ENCODE results near the gene COPS8.

Gene COPS8

GRCh38 chr2:237101118-237101979, 15.7 kb downstream of the COPS8 start:
- no peak for FAIRE-seq

GRCh38 chr2:237102428-237102827, 16.7 kb downstream of the COPS8 start:
- no peak for FAIRE-seq

- FAIRE-seq: no peak
Observed at GRCh38 chr2:237109421-237109934, 23.8 kb downstream of the COPS8 start.

- FAIRE-seq: no peak
Observed at GRCh38 chr2:237113026-237113795, 27.5 kb downstream of the COPS8 start.

GRCh38 chr2:237115870-237116269, 30.2 kb downstream of the COPS8 start:
- no peak for FAIRE-seq

DNA sequence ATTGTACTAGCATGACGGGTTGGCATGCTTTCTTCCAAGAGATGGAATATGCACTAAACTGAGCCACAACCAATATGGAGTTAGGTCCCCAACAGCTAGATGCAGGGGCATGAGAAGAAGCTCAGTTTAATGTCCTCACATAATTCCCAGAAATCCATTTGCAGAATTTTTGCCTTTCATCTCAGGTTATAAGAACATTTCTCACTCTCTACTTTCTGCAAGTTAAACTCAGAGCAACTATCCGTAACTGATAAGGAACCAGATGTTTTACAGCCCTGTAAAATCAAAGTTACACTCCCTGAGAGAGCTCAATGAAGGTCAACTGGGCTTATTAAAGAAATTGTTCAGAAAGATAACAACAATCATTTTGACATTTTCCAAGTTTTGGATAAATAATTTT, 30.7 kb downstream of the COPS8 start:
- no peak for FAIRE-seq

DNA sequence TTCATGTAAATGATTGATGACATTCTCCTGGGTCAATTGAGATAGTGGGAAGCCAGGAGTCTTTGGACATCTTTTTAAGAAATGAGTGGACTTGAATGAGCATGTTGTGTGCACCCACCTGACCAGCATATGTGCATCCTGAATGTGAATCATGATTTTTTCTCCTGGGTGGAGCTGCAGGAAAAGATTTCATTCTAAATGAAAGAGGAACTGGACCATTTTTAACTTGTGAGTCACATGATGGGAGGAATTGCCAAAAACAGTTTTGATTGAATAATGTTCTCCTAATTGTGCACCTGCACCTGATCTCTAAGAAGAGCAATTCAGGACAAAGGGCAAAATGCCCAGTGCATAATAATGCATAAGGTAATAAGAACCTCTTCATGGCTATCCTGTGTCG, 32.3 kb downstream of the COPS8 start:
- FAIRE-seq: no peak

GRCh38 chr2:237118561-237119155, 33.0 kb downstream of the COPS8 start:
- no peak for FAIRE-seq

GRCh38 chr2:237120916-237121315, 35.2 kb downstream of the COPS8 start:
- no peak for FAIRE-seq

GRCh38 chr2:237121321-237121720, 35.6 kb downstream of the COPS8 start:
- FAIRE-seq: no peak

GRCh38 chr2:237122214-237122666, 36.6 kb downstream of the COPS8 start:
- no peak for FAIRE-seq

DNA sequence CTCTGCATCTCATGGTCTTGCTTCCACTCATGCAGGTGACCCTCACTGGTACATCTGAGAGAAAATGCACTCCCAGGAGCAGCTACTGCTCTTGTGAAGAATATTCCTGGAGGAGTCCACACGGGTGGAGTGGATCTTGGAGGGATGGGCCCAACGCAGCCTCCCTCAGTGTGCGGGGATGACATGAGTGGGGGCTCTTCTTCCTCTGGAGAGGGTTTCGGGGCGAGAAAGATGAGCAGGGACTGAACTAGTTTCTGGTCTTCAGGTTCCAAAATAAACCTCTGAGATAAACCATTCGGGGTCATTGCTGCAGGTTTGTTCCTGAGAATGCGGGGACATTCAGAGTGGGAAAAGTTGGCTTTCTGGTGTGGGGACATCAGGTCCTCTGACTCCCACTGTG, 39.1 kb downstream of the COPS8 start:
- FAIRE-seq: no peak

GRCh38 chr2:237125967-237126366, 40.3 kb downstream of the COPS8 start:
- FAIRE-seq: no peak

GRCh38 chr2:237126519-237127174, 41.0 kb downstream of the COPS8 start:
- FAIRE-seq: no peak

DNA sequence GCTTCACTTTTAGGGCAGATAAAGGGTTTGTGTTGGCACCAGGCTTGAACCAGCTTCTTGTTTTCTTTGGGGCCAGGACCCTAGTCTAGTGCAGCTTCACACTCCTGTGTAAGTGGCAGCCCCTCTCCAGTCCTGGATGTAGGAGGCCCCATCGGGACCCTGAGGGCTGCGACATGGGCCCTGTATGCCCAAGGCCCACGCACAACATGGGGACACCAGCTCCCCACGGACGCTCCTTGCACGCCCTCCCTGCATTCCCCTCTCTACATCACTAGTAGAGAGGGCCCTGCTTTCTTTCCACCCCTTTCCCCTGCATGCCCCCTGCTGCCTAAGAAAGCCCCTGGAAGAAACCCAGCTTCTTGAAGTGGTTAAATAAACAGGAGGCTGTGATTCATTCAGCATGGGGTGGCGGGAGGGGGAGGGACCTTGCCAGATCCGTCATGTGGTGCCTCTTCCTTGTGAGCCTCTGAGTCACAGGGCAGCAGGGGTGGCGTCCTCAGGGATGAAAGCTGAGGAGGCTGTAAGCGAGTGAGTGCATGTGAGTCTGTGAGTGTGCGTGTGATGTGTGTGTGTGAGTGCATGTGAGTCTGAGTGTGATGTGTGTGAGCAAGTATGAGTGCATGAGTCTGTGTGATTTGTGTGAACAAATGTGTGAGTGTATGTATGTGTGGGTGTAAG, 42.5 kb downstream of the COPS8 start:
- FAIRE-seq: no peak

- FAIRE-seq: no peak
Observed at GRCh38 chr2:237128845-237129592, 43.3 kb downstream of the COPS8 start.

GRCh38 chr2:237129625-237130263, 44.1 kb downstream of the COPS8 start:
- FAIRE-seq: no peak

DNA sequence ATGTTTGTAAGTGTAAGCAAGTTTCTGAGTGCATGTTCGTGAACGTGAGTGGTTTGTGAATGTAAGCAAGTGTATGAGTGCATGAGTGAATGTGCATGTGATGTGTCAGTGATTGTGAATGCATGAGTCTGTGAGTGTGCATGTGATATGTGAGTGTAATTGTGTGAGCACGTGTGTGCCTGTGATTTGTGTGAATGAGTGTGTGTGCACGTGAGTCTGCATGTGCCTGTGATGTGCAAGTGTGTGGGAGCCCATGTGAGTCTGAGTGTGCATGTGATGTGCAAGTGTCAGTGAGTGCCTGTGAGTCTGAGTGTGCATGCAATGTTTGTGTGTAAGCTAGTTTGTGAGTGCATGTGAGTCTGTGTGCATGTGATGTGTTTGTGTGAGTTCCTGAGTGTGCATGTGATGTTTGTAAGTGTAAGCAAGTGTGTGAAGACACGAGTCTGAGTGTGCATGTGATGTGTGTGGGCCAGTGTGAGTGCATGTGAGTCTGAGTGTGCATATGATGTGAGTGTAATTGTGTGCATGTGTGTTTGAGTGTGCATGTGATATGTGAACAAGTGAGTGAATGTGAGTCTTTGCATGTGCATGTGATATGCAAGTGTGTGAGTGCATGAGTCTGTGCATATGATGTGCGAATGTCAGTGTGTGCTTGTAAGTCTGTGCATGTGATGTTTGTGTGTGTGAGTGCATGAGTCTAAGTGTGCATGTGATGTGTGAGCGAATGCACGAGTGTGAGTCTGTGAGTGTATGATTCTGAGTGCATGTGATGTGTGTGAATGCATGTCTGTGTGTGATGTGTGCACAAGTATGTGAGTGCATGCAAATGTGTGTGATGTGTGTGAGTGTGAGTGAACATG, 45.1 kb downstream of the COPS8 start:
- FAIRE-seq: no peak

DNA sequence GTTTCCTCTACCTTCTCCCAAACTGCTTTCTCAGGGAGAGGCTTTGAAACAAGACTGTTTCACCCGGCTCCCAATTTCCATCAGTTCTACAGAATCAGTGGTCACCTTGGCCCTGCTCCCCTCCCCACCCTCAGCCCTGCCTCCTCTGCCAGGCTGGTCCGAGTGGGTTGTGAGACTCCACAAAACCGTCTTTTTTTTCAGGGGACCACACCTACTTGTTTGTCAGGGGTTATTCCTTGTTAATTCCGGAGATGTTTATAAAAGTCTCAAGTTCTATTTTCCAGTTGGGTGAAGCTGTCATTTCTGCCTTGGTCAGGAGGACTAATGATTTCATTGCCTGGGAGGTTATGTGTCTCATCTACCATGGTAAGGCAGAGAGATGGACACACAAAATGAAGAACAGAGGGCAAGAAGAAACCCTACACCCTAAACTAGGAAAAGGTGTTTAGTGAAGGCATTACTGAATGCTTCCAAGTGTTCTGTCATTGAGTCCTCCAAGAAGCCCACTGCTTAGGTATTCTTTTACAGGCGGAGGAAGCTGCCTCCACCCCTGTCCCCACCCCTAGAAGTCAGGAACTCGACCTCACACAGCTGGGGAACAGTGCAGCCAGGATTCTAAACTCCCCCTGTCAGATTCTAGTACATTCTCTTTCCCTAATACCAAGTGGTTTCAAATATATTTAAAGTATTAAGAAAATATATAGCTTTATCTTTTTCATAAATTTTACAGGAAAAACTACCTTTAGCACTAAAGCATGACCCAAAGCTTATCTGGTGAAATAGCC, 46.3 kb downstream of the COPS8 start:
- FAIRE-seq: no peak

Data from colon (tissue), 2 donors.